Heart right ventricle (tissue), 16 donors: ENCODE data around the gene TPM2. TPM values are rescaled to one million over a fixed set of nuclear protein-coding genes. Genes with fewer than 3 reads are reported as not detected.

Experiments
- ATAC-seq, 8 donors: fragments of 200-7000 bp; cut with Tn5 transposase; one replicate each; pipeline ENCODE4 v1.9.1; 2020; ENCODE audit warnings: mild to moderate bottlenecking in 8 of 8, moderate library complexity in 8 of 8, moderate number of reproducible peaks in 1 of 8
- DNase-seq, 2 donors: peaks; one replicate each; pipeline ENCODE4 v3.0.0-alpha.2; 2020
- H3K27ac ChIP-seq, 10 donors: fragments of 200-600 bp; sonication (generic) in 2 of 10; one replicate each; pipeline versions ENCODE4 v1.5.0 to v1.8.0; 2020 to 2022; ENCODE audit warnings: mild to moderate bottlenecking in 3 of 10
- H3K27me3 ChIP-seq, 7 donors: fragments of 200-600 bp; one replicate each; pipeline ENCODE4 v1.8.0; 2021 to 2022; ENCODE audit warnings: mild to moderate bottlenecking in 2 of 7
- H3K36me3 ChIP-seq, 9 donors: fragments of 200-600 bp; sonication (generic) in 1 of 9; one replicate each; pipeline versions ENCODE4 v1.5.0 to v1.8.0; 2020 to 2022; ENCODE audit warnings: mild to moderate bottlenecking in 2 of 9
- H3K4me1 ChIP-seq, 9 donors: fragments of 200-600 bp; sonication (generic) in 1 of 9; one replicate each; pipeline versions ENCODE4 v1.5.0 to v1.8.0; 2020 to 2022; ENCODE audit warnings: mild to moderate bottlenecking in 4 of 9
- H3K4me3 ChIP-seq, 10 donors: fragments of 200-600 bp; sonication (generic) in 2 of 10; one replicate each; pipeline versions ENCODE4 v1.5.0 to v1.8.0; 2020 to 2022; ENCODE audit warnings: mild to moderate bottlenecking in 7 of 10, moderate library complexity in 2 of 10
- H3K9me3 ChIP-seq, 11 donors: fragments of 200-600 bp in 10 of 11; sonication (generic) in 2 of 11; one replicate each; pipeline versions ENCODE4 v1.5.0 to v1.8.0; 2013 to 2022; ENCODE audit warnings: mild to moderate bottlenecking in 2 of 11, control low read depth in 1 of 11, moderate library complexity in 1 of 11
- WGBS, 2 donors: extraction: QIAGEN DNeasy Blood & Tissue Kit; methylation state at CpG; one replicate each; pipeline ENCODE4 v1.1.7; 2013; ENCODE audit warnings: inconsistent platforms in 1 of 2; 5-methylcytosine and 5-hydroxymethylcytosine counted together
- intact Hi-C, 10 donors: fragments of 100-400 bp; cut with DNase I; formaldehyde crosslinking; loops; one replicate each; pipeline versions ENCODE4 v1.11.1 to v1.14.2; 2022
- polyA plus RNA-seq, 2 donors: library from polyadenylated mRNA; stranded (reverse); fragments of 200-250 nt; gene quantifications; one replicate each; pipeline ENCODE4 v1.2.3, GENCODE V29; 2013
- total RNA-seq, 10 donors: library from RNA; stranded (reverse); fragmentation: NEBNext Ultra II Directional in 3 of 10; extraction: Animal tissue kit (Norgen Biotek cat#: 25700) in 3 of 10; gene quantifications; one replicate each; pipeline versions ENCODE4 v1.2.1 to v1.2.4, GENCODE V29; 2021 to 2023
- TF ChIP-seq, protein P1 (sequence below), 9 donors: fragments of 200-600 bp; sonication (generic) in 2 of 9; IDR thresholded peaks; one replicate each; pipeline versions ENCODE4 v1.5.0 to v1.8.0; 2021 to 2022; ENCODE audit warnings: antibody characterized with exemption in 9 of 9, mild to moderate bottlenecking in 5 of 9, moderate library complexity in 1 of 9
- donor health status: Arrhythmogenic right ventricular cardiomyopathy.
- donor health status: ischemic (EF 13 %, LVEDD 7.1; RV severe dilation, severe dysfunction).
- donor health status: healthy with polysubstance abuse.
- donor health status: DM: no; HTN: yes; CAD: no.
- donor health status: DM: no; HTN: no; CAD: no.
- donor health status: ischemic (EF 25% LVEDD 6.9; RV normal size, moderate dysfunction).
- donor health status: ischemic (EF 25% LVEDD 5.7; RV mildly dilated, moderate dysfunction).
- donor health status: healthy.
- donor health status: DM: yes; HTN: yes; CAD: no.
- donor health status: Ischemic cardiomyopathy.
- donor health status: ischemic (EF 35%, LVEDD 5.7; RV mildly dilated, moderate dysfunction).
- donor health status: nonischemic (EF 11% LVEDD 7.7; RV severe dilation, severe dysfunction).
- donor health status: DM: yes; HTN: yes; CAD: no.
- donor health status: PGD.
- donor health status: ischemic (EF 29% LVEDD 5.4; RV normal size, mild dysfunction).
- donor health status: nonischemic (EF 23%, LVEDD 6.1; RV moderate dilation, normal function).

Gene TPM2
- total and polyA plus RNA-seq, 12 donors = 548 to 1,940 (median 784) TPM

DNA sequence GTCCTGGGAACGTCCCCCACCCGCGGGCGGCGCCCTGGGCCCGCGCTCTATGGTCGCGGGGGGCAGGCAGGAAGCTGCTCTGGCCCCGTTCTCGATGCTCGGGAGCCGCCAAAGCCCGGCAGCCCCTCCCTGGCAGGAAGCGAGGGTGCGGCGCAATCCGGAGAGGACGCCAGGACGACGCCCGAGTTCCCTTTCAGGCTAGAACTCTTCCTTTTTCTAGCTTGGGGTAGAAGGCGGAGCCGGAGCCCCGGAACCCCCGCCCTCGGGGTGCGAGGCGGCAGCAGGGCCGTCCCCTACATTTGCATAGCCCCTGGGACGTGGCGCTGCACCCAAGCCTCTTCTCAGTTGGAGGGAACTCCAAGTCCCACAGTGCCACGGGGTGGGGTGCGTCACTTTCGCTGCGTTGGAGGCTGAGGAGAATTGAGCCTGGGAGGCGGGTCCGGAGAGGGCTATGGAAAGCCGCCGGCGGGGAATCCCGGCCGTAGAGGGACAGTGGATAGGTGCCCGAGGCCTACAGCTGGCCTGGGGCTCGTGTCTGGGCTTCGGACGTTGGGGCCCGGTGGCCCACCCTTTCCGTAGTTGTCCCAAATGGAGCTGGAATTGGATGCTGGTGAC is 42.6 kb upstream of the TPM2 start, which contains the start of the genes CREB3 and TLN1:
Gene CREB3, plus strand, starts transcription at position 482 of the 615 bp plus-strand sequence. Its CDS starts 107 bp downstream, at position 589.
Gene TLN1, minus strand, starts transcription at position 11 of the 615 bp plus-strand sequence. CDS start 6,501 bp downstream, outside the sequence.
- TF ChIP-seq, protein P1, sequence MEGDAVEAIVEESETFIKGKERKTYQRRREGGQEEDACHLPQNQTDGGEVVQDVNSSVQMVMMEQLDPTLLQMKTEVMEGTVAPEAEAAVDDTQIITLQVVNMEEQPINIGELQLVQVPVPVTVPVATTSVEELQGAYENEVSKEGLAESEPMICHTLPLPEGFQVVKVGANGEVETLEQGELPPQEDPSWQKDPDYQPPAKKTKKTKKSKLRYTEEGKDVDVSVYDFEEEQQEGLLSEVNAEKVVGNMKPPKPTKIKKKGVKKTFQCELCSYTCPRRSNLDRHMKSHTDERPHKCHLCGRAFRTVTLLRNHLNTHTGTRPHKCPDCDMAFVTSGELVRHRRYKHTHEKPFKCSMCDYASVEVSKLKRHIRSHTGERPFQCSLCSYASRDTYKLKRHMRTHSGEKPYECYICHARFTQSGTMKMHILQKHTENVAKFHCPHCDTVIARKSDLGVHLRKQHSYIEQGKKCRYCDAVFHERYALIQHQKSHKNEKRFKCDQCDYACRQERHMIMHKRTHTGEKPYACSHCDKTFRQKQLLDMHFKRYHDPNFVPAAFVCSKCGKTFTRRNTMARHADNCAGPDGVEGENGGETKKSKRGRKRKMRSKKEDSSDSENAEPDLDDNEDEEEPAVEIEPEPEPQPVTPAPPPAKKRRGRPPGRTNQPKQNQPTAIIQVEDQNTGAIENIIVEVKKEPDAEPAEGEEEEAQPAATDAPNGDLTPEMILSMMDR (IDR thresholded peaks at IDR 0.05) = peak in 3 of 9 donors; percentile 6 to 26 (median 13)
- intact Hi-C loops = loop anchor here in 7 of 10 donors (1.0 to 10.0 kb wide), 7 partner anchors 17 to 130 kb away; partner anchors contain the start of genes GBA2 (in 4 of the 7), RGP1 (in 4 of the 7), CCDC107 (in 1 of the 7) and FAM221B (in 1 of the 7)
- no peaks in the 10 kb centered on the region for H3K9me3 ChIP-seq
- ATAC-seq (peak; percentile 87 to 94 (median 92)), DNase-seq (peak; percentile 97 to 98)
- peak within 1 kb of the TSS; percentile 93 to 99 (median 98) for H3K27ac ChIP-seq
- 0% methylated on average over 49 of the region's 49 CpGs for WGBS, 2 donors
- peaks cover 43 to 76% (median 56%) of the 10 kb centered on the region in 9 donors for H3K4me1 ChIP-seq
- no peaks in the 10 kb centered on the region for H3K27me3 ChIP-seq
- H3K36me3 ChIP-seq = peaks cover 0 to 42% (median 22%) of the 10 kb centered on the region in 9 donors
- H3K4me3 ChIP-seq = peak within 1 kb of the TSS; percentile 65 to 98 (median 80)

DNA sequence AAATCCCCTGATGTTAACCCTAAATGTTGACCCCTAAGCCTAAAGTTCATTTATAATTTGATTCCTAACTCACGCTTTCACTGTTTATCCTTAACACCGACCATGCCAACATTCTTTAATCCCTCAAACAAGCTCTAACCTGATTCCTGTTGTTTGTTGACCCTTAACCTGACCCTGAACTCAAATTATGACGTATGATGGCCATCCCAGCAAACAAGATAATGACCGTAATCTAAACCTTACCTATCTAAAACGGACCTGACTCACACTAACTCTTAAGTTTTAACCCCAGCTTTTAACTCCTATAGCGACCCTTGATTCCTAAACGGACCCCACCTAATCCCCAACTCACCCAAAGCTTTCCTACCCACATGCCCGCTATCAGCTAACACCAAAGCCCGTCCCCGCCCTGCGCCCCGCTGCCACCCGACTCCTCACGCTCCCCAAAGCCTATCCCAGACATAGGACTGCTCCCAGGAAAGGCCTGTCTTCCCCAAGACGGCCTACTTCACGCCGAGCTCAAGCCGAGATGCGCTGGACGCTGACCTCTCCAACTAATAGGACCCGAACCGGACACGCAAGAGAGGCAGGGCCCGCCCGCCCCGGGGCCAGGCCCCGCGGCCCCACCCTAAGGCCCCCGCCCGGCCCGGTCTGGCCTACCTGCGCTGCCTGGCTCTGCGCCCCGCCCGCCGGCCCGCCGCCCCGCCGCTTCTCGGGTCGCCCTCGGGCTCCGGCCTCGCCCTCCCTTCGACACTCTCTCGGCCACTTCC is 41.9 kb upstream of the TPM2 start:
- Histone ChIP-seq H3K4me1 (peaks cover 50 to 81% (median 63%) of the 10 kb centered on the region in 9 donors), H3K36me3 (peaks cover 0 to 41% (median 15%) of the 10 kb centered on the region in 9 donors), H3K9me3 (no peaks in the 10 kb centered on the region), H3K4me3 (peak overlapping the region; percentile 65 to 98 (median 80)), H3K27ac (peak overlapping the region; percentile 93 to 99 (median 98)), H3K27me3 (no peaks in the 10 kb centered on the region)
- DNase-seq = no peak
- no peak for ATAC-seq
- WGBS, 2 donors = 1% methylated on average over 47 of the region's 47 CpGs
- TF ChIP-seq, protein P1 (IDR thresholded peaks at IDR 0.05) = no peak
- intact Hi-C loops = loop anchor here in 7 of 10 donors (1.0 to 10.0 kb wide), 9 partner anchors 17 to 129 kb away; partner anchors contain the start of genes GBA2 (in 4 of the 7), RGP1 (in 4 of the 7), CCDC107 (in 1 of the 7) and FAM221B (in 1 of the 7)

GRCh38 chr9:35730486-35730854 is 40.7 kb upstream of the TPM2 start:
- no peaks in the 10 kb centered on the region for H3K27me3 ChIP-seq
- no peaks in the 10 kb centered on the region for H3K9me3 ChIP-seq
- H3K27ac ChIP-seq = peak overlapping the region in 9 of 10 donors; percentile 93 to 99 (median 99)
- H3K4me3 ChIP-seq = peak overlapping the region; percentile 65 to 98 (median 80)
- TF ChIP-seq, protein P1 (IDR thresholded peaks at IDR 0.05) = no peak
- 43 to 62% methylated on average over 2 of the region's 2 CpGs for WGBS, 2 donors
- intact Hi-C loops = loop anchor here in 3 of 10 donors (2.0 to 10.0 kb wide), 5 partner anchors 34 to 128 kb away; partner anchors contain the start of genes CCDC107 (in 1 of the 3), FAM221B (in 1 of the 3), HINT2 (in 1 of the 3) and RMRP (in 1 of the 3)
- H3K36me3 ChIP-seq = peaks cover 0 to 41% (median 5%) of the 10 kb centered on the region in 9 donors
- DNase-seq = no peak
- peaks cover 54 to 81% (median 69%) of the 10 kb centered on the region in 9 donors for H3K4me1 ChIP-seq
- no peak for ATAC-seq
